NCI-H748 (cell line): ENCODE measurements around the gene TNRC18.
"Not testable (repeated sequence)": the region's sequence is repeated elsewhere in the genome, so short reads cannot be mapped to it uniquely, and the experiment has no call there.

Experiments
- DNase-seq: peaks from one replicate; lab custom pipeline; 2025; ENCODE audit not compliant: unreplicated experiment; lab: John Stamatoyannopoulos, UW

TNRC18 gene

GRCh38 chr7:5275510-5275909 lies 148.1 kb downstream of the TNRC18 start:
- DNase-seq = not testable (repeated sequence)

DNA sequence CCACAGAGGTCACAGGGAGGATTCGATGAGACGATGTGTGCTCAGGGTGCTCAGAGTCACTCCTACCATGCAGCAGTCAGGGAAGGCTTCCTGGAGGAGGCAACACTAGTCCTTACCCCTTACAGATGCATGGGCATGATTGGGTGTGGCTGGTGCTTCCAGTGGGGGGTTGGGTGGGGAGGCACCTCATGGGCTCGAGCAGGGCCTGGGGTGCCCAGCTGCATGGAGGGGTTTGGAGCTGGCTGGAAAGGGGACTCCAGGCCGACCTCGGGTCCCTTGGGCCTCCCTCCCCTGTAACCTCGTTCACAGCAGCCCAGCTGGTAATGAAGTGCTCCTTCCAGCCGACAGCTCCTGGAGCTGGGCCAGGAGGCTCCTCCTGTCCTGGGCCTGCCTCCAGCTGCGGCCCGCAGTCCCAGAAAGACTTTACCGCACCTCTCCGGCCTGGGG lies 148.6 kb downstream of the TNRC18 start:
- DNase-seq = not testable (repeated sequence)

DNA sequence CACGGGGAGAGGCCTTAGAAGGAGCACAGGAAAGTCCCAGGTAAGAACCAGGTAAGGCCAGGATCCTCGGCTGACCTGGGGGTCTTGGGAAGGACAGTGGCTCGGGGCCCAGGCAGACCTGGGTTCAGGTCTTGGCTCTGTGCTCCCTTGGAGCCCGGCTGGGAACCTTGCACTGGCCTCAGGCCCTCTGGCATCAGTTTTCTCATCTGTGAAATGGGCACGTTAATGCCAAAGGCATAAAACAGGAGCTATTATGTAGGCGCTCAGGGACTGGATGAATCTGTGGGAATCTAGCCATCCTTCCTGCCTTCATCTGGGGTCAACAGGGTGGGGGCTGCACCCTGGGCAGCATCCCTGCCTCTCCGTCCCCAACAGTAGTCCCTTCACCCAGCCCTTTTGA lies 149.2 kb downstream of the TNRC18 start:
- no peak for DNase-seq

DNA sequence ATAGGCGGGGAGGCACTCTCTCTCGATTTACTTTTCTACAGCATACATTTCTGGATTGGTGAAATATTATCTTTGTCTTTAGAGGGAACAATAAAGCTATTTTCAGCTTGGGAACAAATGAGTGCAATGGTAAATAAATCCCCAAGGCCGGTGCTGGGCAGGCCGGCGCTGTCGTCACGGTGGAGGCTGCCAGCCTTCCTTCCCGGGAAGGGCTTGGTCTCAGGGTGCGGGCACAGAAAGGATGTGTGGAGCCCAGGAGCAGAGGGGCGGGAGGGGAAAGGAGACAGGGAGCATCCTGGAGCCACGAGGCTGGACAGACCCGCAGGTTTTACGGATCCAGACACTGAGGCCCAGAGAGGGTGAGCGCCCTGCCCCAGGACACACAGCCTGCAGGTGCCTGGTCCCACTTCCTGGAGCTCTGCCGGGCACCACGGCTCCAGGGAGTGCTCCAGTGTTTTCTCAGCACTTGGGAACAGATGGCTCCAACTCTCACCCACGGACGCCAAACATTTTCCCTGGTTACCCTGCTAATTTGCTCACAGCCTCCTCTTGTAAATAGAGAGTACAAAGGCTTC lies 149.7 kb downstream of the TNRC18 start:
- not testable (repeated sequence) for DNase-seq

- no peak for DNase-seq
These were observed 152.8 kb downstream of the TNRC18 start for GRCh38 chr7:5270788-5271187.

DNA sequence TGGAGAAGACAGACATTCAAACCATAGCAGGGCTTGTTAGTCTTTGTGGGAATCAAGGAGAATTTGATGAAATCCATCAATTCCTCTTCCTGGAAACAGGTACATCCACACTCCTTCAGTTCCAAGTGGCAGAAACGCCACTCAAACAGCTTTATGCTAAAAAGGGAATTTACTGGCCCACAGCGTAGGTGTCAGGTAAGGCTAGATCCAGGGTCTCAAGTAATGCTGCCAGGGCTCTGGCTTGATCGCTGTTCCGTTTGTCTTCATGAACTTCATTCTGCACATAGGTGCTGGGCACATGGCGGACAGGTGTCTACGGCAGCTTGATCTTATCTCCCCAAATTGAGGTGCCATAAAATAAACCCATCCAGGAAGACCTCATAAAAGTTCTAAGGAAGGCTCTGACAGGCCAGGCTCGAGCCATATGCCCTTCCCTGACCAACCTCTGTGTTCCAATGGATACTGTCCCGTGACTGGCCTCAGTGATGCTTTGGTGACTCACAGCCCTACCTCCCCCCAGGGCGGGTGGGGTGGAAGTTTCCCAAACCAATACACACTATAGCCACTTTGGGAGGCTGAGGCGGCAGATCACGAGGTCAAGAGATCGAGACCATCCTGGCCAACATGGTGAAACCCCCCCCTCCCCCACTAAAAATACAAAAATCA lies 153.5 kb downstream of the TNRC18 start:
- not testable (repeated sequence) for DNase-seq

- not testable (repeated sequence) for DNase-seq
These were observed 155.8 kb downstream of the TNRC18 start for GRCh38 chr7:5267829-5268228.

- DNase-seq = no peak
These were observed 157.2 kb downstream of the TNRC18 start for GRCh38 chr7:5266191-5267028.

GRCh38 chr7:5265320-5266190 lies 158.1 kb downstream of the TNRC18 start:
- no peak for DNase-seq

- DNase-seq = not testable (repeated sequence)
These were observed 160.6 kb downstream of the TNRC18 start for GRCh38 chr7:5263066-5263465.

- DNase-seq = not testable (repeated sequence)
These were observed 163.0 kb downstream of the TNRC18 start for GRCh38 chr7:5260530-5261068.
